OCI-LY7 (cell line): ENCODE measurements around the gene ZNF503. TPM values are rescaled to one million over a fixed set of nuclear protein-coding genes. Genes with fewer than 3 reads are reported as not detected.

ENCODE experiments used
- BruUV-seq: library from RNA; stranded (reverse); fragments of 400-500 nt; replicated peaks from 2 replicates; lab custom pipeline; 2021; lab: Mats Ljungman, UMichigan
- CTCF ChIA-PET: fragments of 300-600 bp; sonication (Branson Sonifier 250); formaldehyde crosslinking; loops from one replicate; lab custom pipeline; 2022; ENCODE audit warnings: antibody characterized with exemption; ENCODE audit not compliant: unreplicated experiment; lab: Charles Lee
- POLR2A ChIA-PET: fragments of 300-600 bp; sonication (Branson Sonifier 250); formaldehyde crosslinking; loops from one replicate; lab custom pipeline; 2022; ENCODE audit warnings: antibody characterized with exemption; lab: Charles Lee
- DNase-seq: peaks from one replicate; pipeline ENCODE4 v3.0.0-alpha.2; 2015; ENCODE audit warnings: low spot score
- H2AFZ ChIP-seq: fragments of 200-600 bp; sonication (generic), shearing (Covaris generic); 2 replicates; pipeline ENCODE4 v1.6.1; 2014; ENCODE audit warnings: mild to moderate bottlenecking, antibody characterized with exemption, low read length, moderate library complexity
- H3K27ac ChIP-seq: fragments of 200-600 bp; sonication (generic); 2 replicates; pipeline ENCODE4 v1.5.1; 2014; ENCODE audit warnings: mixed run types, low read depth, mild to moderate bottlenecking, moderate library complexity, low read length, inconsistent platforms; ENCODE audit not compliant: poor library complexity, severe bottlenecking
- H3K36me3 ChIP-seq: fragments of 200-600 bp; sonication (generic); 2 replicates; pipeline ENCODE4 v1.6.1; 2014; ENCODE audit warnings: mild to moderate bottlenecking, antibody characterized with exemption, low read length, moderate library complexity, mixed read lengths; ENCODE audit not compliant: insufficient read depth
- H3K4me1 ChIP-seq: fragments of 200-600 bp; sonication (generic); 2 replicates; pipeline ENCODE4 v1.5.1; 2014; ENCODE audit warnings: mild to moderate bottlenecking, low read length; ENCODE audit not compliant: insufficient read depth, poor library complexity, severe bottlenecking
- H3K4me2 ChIP-seq: fragments of 200-600 bp; sonication (generic); 2 replicates; pipeline ENCODE4 v1.6.1; 2014; ENCODE audit warnings: mild to moderate bottlenecking, low read length
- H3K4me3 ChIP-seq: fragments of 200-600 bp; sonication (generic); 2 replicates; pipeline ENCODE4 v1.5.1; 2014; ENCODE audit warnings: mild to moderate bottlenecking, low read depth, low read length; ENCODE audit not compliant: poor library complexity, severe bottlenecking
- H3K79me2 ChIP-seq: fragments of 200-600 bp; sonication (generic); 2 replicates; pipeline ENCODE4 v1.6.1; 2016; ENCODE audit warnings: low read depth, mild to moderate bottlenecking, low read length, moderate library complexity, mixed read lengths; ENCODE audit not compliant: insufficient read depth
- H3K9me2 ChIP-seq: fragments of 200-600 bp; sonication (generic); 2 replicates; pipeline ENCODE4 v1.6.1; 2016; ENCODE audit warnings: mild to moderate bottlenecking, low read length, mixed read lengths; ENCODE audit not compliant: insufficient read depth
- H3K9me3 ChIP-seq: fragments of 200-600 bp; sonication (generic); 2 replicates; pipeline ENCODE4 v1.6.1; 2014; ENCODE audit warnings: mild to moderate bottlenecking, mixed run types, low read length, mixed read lengths
- H4K20me1 ChIP-seq: fragments of 200-600 bp; sonication (generic); 2 replicates; pipeline ENCODE4 v1.6.1; 2014; ENCODE audit warnings: mild to moderate bottlenecking, antibody characterized with exemption, low read length, moderate library complexity, mixed read lengths; ENCODE audit not compliant: insufficient read depth
- CTCF ChIP-seq: fragments of 200-600 bp; sonication (generic); conservative IDR thresholded peaks from 2 replicates; pipeline ENCODE4 v1.5.1; 2014; ENCODE audit warnings: mild to moderate bottlenecking, antibody characterized with exemption, low read length, moderate library complexity, mixed read lengths
- EZH2phosphoT487 ChIP-seq: fragments of 200-600 bp; sonication (generic); IDR thresholded peaks from 2 replicates; pipeline ENCODE4 v1.6.1; 2018; ENCODE audit warnings: low read depth, borderline replicate concordance, mild to moderate bottlenecking, mixed run types, antibody characterized with exemption, low read length, moderate library complexity, mixed read lengths
- intact Hi-C: fragments of 100-400 bp; cut with micrococcal nuclease; formaldehyde crosslinking; loops from one replicate; pipeline ENCODE4 v1.10.0; 2022; ENCODE audit not compliant: unreplicated experiment
- total RNA-seq, 2 experiments: library from RNA; depleted of rRNA in 1 of 2; stranded (reverse); fragments of >200 nt in 1 of 2; shearing (Covaris generic) in 1 of 2; gene quantifications; 2 replicates each; pipeline ENCODE4 v1.2.3, GENCODE V29; 2014 to 2022

ZNF503 gene
- total RNA-seq, 2 experiments from 2014 or later, result not detected

- ChIA-PET POLR2A (no interaction called here), CTCF (no interaction called here)
- H3K4me3 ChIP-seq, result no peak overlapping the region
- H3K4me1 ChIP-seq, result no peaks in the 10 kb centered on the region
- no peak overlapping the region for H3K27ac ChIP-seq
- TF ChIP-seq CTCF (no peak), EZH2phosphoT487 (no peak)
- no peak for DNase-seq
- no peaks in the 10 kb centered on the region for H3K79me2 ChIP-seq
- intact Hi-C loops, result no loop called here
- no peak overlapping the region for H2AFZ ChIP-seq
- no TSS peak for BruUV-seq
- H4K20me1 ChIP-seq, result no peaks in the 10 kb centered on the region
- H3K4me2 ChIP-seq, result no peak overlapping the region
- no peaks in the 10 kb centered on the region for H3K9me2 ChIP-seq
- H3K36me3 ChIP-seq, result no peaks in the 10 kb centered on the region
- H3K9me3 ChIP-seq, result no peaks in the 10 kb centered on the region
Measured at GRCh38 chr10:75379212-75379724, 22.3 kb downstream of the ZNF503 start.

GRCh38 chr10:75378379-75378778, 23.2 kb downstream of the ZNF503 start:
- TF ChIP-seq EZH2phosphoT487, result no peak
- no peak for TF ChIP-seq CTCF
- Histone ChIP-seq H3K79me2 (no peaks in the 10 kb centered on the region), H2AFZ (no peak overlapping the region), H3K4me3 (no peak overlapping the region), H4K20me1 (no peaks in the 10 kb centered on the region), H3K4me2 (no peak overlapping the region), H3K9me2 (no peaks in the 10 kb centered on the region), H3K9me3 (no peaks in the 10 kb centered on the region), H3K27ac (no peak overlapping the region), H3K36me3 (no peaks in the 10 kb centered on the region), H3K4me1 (no peaks in the 10 kb centered on the region)
- ChIA-PET POLR2A (no interaction called here), CTCF (no interaction called here)
- intact Hi-C loops, result no loop called here
- BruUV-seq, result no TSS peak
- DNase-seq, result no peak

GRCh38 chr10:75377869-75378268, 23.7 kb downstream of the ZNF503 start:
- DNase-seq, result no peak
- intact Hi-C loops, result no loop called here
- Histone ChIP-seq H3K9me2 (no peaks in the 10 kb centered on the region), H3K79me2 (no peaks in the 10 kb centered on the region), H3K36me3 (no peaks in the 10 kb centered on the region), H3K4me3 (no peak overlapping the region), H3K4me1 (no peaks in the 10 kb centered on the region), H2AFZ (no peak overlapping the region), H3K27ac (no peak overlapping the region), H3K9me3 (no peaks in the 10 kb centered on the region), H4K20me1 (no peaks in the 10 kb centered on the region), H3K4me2 (no peak overlapping the region)
- ChIA-PET POLR2A (no interaction called here), CTCF (no interaction called here)
- TF ChIP-seq EZH2phosphoT487, result no peak
- no peak for TF ChIP-seq CTCF
- no TSS peak for BruUV-seq
